Mesothelial cell of epicardium (in vitro differentiated cells): Measurements from ENCODE around the gene MYADML2. TPM values are rescaled to one million over a fixed set of nuclear protein-coding genes. Genes with fewer than 3 reads are reported as not detected.

Experiments
- DNase-seq, 2 experiments: peaks; one replicate each; pipeline ENCODE4 v3.0.0; 2021; ENCODE audit warnings: low spot score in 2 of 2; ENCODE audit not compliant: unreplicated experiment in 2 of 2
- H3K27ac Mint-ChIP-seq: 2 replicates; pipeline ENCODE4 v1.8.0; 2021; ENCODE audit warnings: mixed read lengths
- H3K27me3 Mint-ChIP-seq: 2 replicates; pipeline ENCODE4 v1.8.0; 2021; ENCODE audit warnings: low read depth, mixed read lengths
- H3K36me3 Mint-ChIP-seq: 2 replicates; pipeline ENCODE4 v1.8.0; 2021; ENCODE audit warnings: mixed read lengths
- H3K4me1 Mint-ChIP-seq: 2 replicates; pipeline ENCODE4 v1.8.0; 2021; ENCODE audit warnings: mixed read lengths
- H3K4me3 Mint-ChIP-seq: 2 replicates; pipeline ENCODE4 v1.8.0; 2021; ENCODE audit warnings: mild to moderate bottlenecking, moderate library complexity, mixed read lengths
- H3K9me3 Mint-ChIP-seq: 2 replicates; pipeline ENCODE4 v1.8.0; 2021; ENCODE audit warnings: mixed read lengths
- CTCF ChIP-seq: fragments of 200-600 bp; sonication (generic); IDR thresholded peaks from one replicate; pipeline ENCODE4 v1.5.0; 2021; ENCODE audit warnings: antibody characterized with exemption; ENCODE audit not compliant: unreplicated experiment
- total RNA-seq: library from RNA; stranded (reverse); gene quantifications from 3 replicates; pipeline ENCODE4 v1.2.1, GENCODE V29; 2021

Gene MYADML2
- total RNA-seq, 1 donor from 2014 or later: not detected

- TF ChIP-seq CTCF: no peak
- H3K4me3 Mint-ChIP-seq: peak overlapping the region; percentile 88
- no peaks in the 10 kb centered on the region for H3K9me3 Mint-ChIP-seq
- H3K27me3 Mint-ChIP-seq: peaks cover 5% of the 10 kb centered on the region
- H3K4me1 Mint-ChIP-seq: peaks cover 19% of the 10 kb centered on the region
- H3K36me3 Mint-ChIP-seq: no peaks in the 10 kb centered on the region
- DNase-seq: no peak
- peak overlapping the region; percentile 54 for H3K27ac Mint-ChIP-seq
Observed at GRCh38 chr17:81935709-81936084, 11.3 kb downstream of the MYADML2 start.

- H3K27me3 Mint-ChIP-seq: no peaks in the 10 kb centered on the region
- H3K36me3 Mint-ChIP-seq: no peaks in the 10 kb centered on the region
- H3K4me1 Mint-ChIP-seq: peaks cover 19% of the 10 kb centered on the region
- DNase-seq: no peak
- no peak for TF ChIP-seq CTCF
- H3K27ac Mint-ChIP-seq: no peak overlapping the region
- peak overlapping the region; percentile 88 for H3K4me3 Mint-ChIP-seq
- no peaks in the 10 kb centered on the region for H3K9me3 Mint-ChIP-seq
Observed at GRCh38 chr17:81934850-81935708, 12.0 kb downstream of the MYADML2 start.

- peak overlapping the region; percentile 10 for H3K4me3 Mint-ChIP-seq
- H3K9me3 Mint-ChIP-seq: no peaks in the 10 kb centered on the region
- peaks cover 19% of the 10 kb centered on the region for H3K4me1 Mint-ChIP-seq
- DNase-seq: no peak
- H3K27me3 Mint-ChIP-seq: no peaks in the 10 kb centered on the region
- H3K27ac Mint-ChIP-seq: no peak overlapping the region
- no peaks in the 10 kb centered on the region for H3K36me3 Mint-ChIP-seq
- TF ChIP-seq CTCF: no peak
Observed at GRCh38 chr17:81934098-81934757, 12.8 kb downstream of the MYADML2 start.

- Mint-ChIP-seq H3K27me3 (no peaks in the 10 kb centered on the region), H3K4me3 (no peak overlapping the region), H3K27ac (no peak overlapping the region), H3K36me3 (no peaks in the 10 kb centered on the region), H3K9me3 (no peaks in the 10 kb centered on the region), H3K4me1 (peaks cover 24% of the 10 kb centered on the region)
- no peak for TF ChIP-seq CTCF
- DNase-seq: no peak
Observed at GRCh38 chr17:81933178-81933699, 13.8 kb downstream of the MYADML2 start.

GRCh38 chr17:81932333-81932983, 14.6 kb downstream of the MYADML2 start:
- no peaks in the 10 kb centered on the region for H3K36me3 Mint-ChIP-seq
- H3K27me3 Mint-ChIP-seq: no peaks in the 10 kb centered on the region
- no peak overlapping the region for H3K27ac Mint-ChIP-seq
- H3K9me3 Mint-ChIP-seq: no peaks in the 10 kb centered on the region
- no peak for DNase-seq
- H3K4me1 Mint-ChIP-seq: peaks cover 20% of the 10 kb centered on the region
- no peak for TF ChIP-seq CTCF
- H3K4me3 Mint-ChIP-seq: no peak overlapping the region
